Right ventricle myocardium inferior (tissue), 1 donor: ENCODE data around the gene ACACB. TPM values are rescaled to one million over a fixed set of nuclear protein-coding genes. Genes with fewer than 3 reads are reported as not detected.
A peak's percentile ranks its signal among the peaks of the same experiment; 100 is the strongest.

Experiments used
- ATAC-seq: fragments of 200-7000 bp; cut with Tn5 transposase; one replicate; pipeline ENCODE4 v1.9.1; 2020; ENCODE audit warnings: mild to moderate bottlenecking, moderate library complexity
- DNase-seq: peaks from one replicate; pipeline ENCODE4 v3.0.0; 2021; ENCODE audit errors: missing footprints
- intact Hi-C: fragments of 100-400 bp; cut with DNase I; formaldehyde crosslinking; loops from one replicate; pipeline ENCODE4 v1.11.0; 2022
- total RNA-seq: library from RNA; stranded (reverse); fragmentation: NEBNext Ultra II Directional; extraction: Animal tissue kit (Norgen Biotek cat#: 25700); gene quantifications from one replicate; pipeline ENCODE4 v1.2.1, GENCODE V29; 2021
- donor health status: DM: no; HTN: yes; CAD: no; lungs with severe emphysema.

The ACACB gene
- total RNA-seq, 1 donor from 2014 or later = 150 TPM

GRCh38 chr12:109189291-109189690, 72.9 kb downstream of the ACACB start:
- ATAC-seq (no peak), DNase-seq (no peak)
- intact Hi-C loops = no loop called here

GRCh38 chr12:109191621-109192250, 75.3 kb downstream of the ACACB start:
- intact Hi-C loops = no loop called here
- DNase-seq = no peak
- ATAC-seq = no peak

GRCh38 chr12:109192358-109192757, 76.0 kb downstream of the ACACB start:
- intact Hi-C loops = no loop called here
- ATAC-seq (peak; percentile 32), DNase-seq (no peak)

- DNase-seq = no peak
- intact Hi-C loops = no loop called here
Observed at GRCh38 chr12:109193896-109194295, 77.5 kb downstream of the ACACB start.

GRCh38 chr12:109196332-109196731, 79.9 kb downstream of the ACACB start:
- ATAC-seq (no peak), DNase-seq (no peak)
- intact Hi-C loops = no loop called here

More at GRCh38 chr12:109193896-109194295, 77.5 kb downstream of the ACACB start:
- ATAC-seq = no peak

GRCh38 chr12:109197327-109197726, 80.9 kb downstream of the ACACB start:
- intact Hi-C loops = no loop called here
- no peak for ATAC-seq
- DNase-seq = no peak

GRCh38 chr12:109199324-109199723, 82.9 kb downstream of the ACACB start:
- intact Hi-C loops = no loop called here
- DNase-seq (no peak), ATAC-seq (no peak)

GRCh38 chr12:109200825-109201495, 84.6 kb downstream of the ACACB start:
- intact Hi-C loops = loop anchor here (10.0 kb wide), 1 partner anchor 54 kb away; no protein-coding TSS in a partner anchor
- ATAC-seq (no peak), DNase-seq (no peak)

GRCh38 chr12:109201496-109201885, 85.1 kb downstream of the ACACB start:
- DNase-seq (no peak), ATAC-seq (no peak)
- intact Hi-C loops = loop anchor here (10.0 kb wide), 1 partner anchor 53 kb away; no protein-coding TSS in a partner anchor

- ATAC-seq = no peak
- DNase-seq = no peak
- intact Hi-C loops = loop anchor here (10.0 kb wide), 1 partner anchor 52 kb away; no protein-coding TSS in a partner anchor
Observed at GRCh38 chr12:109202770-109203169, 86.4 kb downstream of the ACACB start.

- ATAC-seq = no peak
- no peak for DNase-seq
Observed at GRCh38 chr12:109203480-109203879, 87.1 kb downstream of the ACACB start.

GRCh38 chr12:109209082-109209481, 92.7 kb downstream of the ACACB start:
- intact Hi-C loops = loop anchor here (10.0 kb wide), 1 partner anchor 46 kb away; no protein-coding TSS in a partner anchor
- ATAC-seq (no peak), DNase-seq (no peak)

More at GRCh38 chr12:109203480-109203879, 87.1 kb downstream of the ACACB start:
- intact Hi-C loops = loop anchor here (10.0 kb wide), 1 partner anchor 51 kb away; no protein-coding TSS in a partner anchor

- peak; percentile 12 for ATAC-seq
- no peak for DNase-seq
Observed at GRCh38 chr12:109212460-109213115, 96.2 kb downstream of the ACACB start.

GRCh38 chr12:109214131-109214530, 97.7 kb downstream of the ACACB start:
- ATAC-seq (no peak), DNase-seq (no peak)
- intact Hi-C loops = no loop called here

More at GRCh38 chr12:109212460-109213115, 96.2 kb downstream of the ACACB start:
- intact Hi-C loops = no loop called here

GRCh38 chr12:109218996-109219395, 102.6 kb downstream of the ACACB start:
- ATAC-seq (no peak), DNase-seq (no peak)
- intact Hi-C loops = no loop called here

- intact Hi-C loops = no loop called here
- no peak for ATAC-seq
- no peak for DNase-seq
Observed at GRCh38 chr12:109219938-109220337, 103.6 kb downstream of the ACACB start.

- intact Hi-C loops = no loop called here
- no peak for ATAC-seq
Observed at GRCh38 chr12:109221277-109221931, 105.0 kb downstream of the ACACB start.

GRCh38 chr12:109222062-109222461, 105.7 kb downstream of the ACACB start:
- ATAC-seq (peak; percentile 42), DNase-seq (no peak)
- intact Hi-C loops = no loop called here

More at GRCh38 chr12:109221277-109221931, 105.0 kb downstream of the ACACB start:
- DNase-seq = no peak

- intact Hi-C loops = no loop called here
- DNase-seq = no peak
- ATAC-seq = no peak
Observed at GRCh38 chr12:109222496-109222895, 106.1 kb downstream of the ACACB start.
